Right hindlimb (tissue), 1 donor: ENCODE measurements around the gene ABLIM1.

Experiments used
- DNase-seq: peaks from one replicate; pipeline ENCODE4 v3.0.0-alpha.2; 2018

The ABLIM1 gene

DNA sequence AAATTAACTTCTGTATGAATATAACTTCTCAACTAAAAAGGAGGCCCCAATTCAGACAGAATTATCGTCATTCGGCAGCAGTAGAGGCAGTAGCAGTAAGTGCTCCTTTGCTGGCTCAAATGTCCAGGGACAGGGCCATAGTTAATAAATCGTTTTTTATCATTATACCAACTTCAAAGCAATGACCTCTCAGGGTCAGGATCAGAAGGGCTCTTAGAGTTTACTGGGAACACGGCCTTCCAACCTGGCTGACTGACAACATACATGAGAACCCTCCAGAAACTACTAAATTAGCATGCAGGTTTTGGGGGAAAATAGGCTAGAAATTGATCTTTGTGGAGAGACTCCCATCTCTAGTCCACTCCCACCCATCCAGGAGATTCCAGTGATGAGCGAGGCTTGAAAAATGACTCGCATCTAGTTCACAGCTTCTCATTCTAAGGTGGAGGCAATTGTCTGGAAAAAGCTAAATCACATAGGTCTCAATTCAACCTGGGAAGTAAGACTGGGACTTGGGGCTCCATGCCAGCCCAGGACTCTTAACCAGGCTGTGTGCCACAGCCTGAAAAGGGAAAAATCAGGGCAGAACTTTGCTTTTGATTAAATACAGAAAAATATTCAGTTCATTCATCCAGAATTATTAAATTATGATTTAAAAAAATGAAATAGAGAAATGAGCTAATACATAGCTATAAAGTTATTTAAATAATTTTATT is 84.6 kb downstream of the ABLIM1 start:
- no peak for DNase-seq

DNA sequence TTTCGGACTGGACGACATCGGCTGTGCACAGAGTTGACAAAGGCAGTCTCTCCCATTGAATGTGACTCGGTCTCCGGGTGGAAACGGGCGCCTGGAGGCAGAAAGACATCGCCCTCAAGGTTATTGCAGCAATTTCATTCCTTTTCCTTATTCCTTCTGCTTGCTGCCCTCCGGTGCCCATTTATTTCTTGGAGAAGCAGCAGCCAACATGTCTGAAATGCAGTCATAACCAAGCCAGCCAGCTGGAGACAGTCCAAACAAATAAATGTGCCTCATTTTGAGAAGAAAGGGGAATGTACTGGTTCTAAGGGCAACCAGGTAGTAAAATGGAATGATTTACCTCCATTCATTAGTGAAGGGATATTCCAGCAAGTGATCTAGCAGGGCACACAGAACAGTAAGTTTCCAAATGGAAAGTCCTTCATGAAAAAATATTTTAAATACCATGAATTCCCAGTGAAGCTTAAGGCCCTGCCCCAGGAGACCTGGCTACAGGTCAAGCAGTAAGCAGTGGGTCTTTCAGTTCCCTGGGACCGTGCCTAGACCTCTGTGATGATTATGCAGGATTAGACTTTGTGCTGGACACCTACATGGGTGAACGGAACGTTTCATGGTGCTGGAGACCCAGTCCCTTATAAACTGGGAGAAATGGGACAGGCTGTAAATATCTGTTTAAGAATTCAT is 86.6 kb downstream of the ABLIM1 start:
- no peak for DNase-seq

DNA sequence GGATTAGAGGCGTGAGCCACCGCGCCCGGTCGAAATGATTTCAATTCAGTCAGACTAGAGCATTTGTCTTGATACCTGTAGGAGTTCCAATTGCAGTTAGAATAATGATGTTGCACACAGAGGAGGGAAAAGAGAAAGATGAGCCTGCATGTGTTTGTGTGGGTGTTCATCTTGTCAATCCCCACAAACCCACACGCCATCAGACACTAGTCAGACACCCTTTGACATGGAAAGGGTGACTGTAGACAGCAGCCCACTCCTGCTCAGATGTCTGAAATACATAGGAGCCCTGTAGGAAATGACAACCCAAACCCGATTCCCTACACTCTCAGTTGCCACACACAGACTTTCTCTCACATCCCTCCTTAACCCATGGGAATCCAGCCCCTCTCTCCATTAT is 92.0 kb downstream of the ABLIM1 start:
- DNase-seq, result no peak

DNA sequence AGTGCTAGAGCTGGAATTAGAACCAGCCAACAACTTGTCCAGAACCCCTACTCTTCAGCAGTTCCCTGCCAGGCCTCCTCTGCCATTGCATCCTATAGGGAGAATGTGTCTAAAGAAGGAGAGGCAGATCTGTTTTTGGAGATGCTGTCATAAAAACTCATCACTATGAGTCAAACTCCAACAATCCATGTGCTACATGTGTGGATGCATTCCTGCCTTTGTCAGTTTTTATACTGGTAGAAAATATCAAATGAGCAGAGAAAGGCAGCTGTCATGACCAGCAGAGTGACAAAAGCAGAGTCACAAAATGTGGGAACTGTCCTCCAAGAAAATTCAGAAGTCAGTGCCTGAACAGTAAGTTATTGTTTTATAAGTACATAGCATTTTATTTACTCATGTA is 93.0 kb downstream of the ABLIM1 start:
- no peak for DNase-seq

DNA sequence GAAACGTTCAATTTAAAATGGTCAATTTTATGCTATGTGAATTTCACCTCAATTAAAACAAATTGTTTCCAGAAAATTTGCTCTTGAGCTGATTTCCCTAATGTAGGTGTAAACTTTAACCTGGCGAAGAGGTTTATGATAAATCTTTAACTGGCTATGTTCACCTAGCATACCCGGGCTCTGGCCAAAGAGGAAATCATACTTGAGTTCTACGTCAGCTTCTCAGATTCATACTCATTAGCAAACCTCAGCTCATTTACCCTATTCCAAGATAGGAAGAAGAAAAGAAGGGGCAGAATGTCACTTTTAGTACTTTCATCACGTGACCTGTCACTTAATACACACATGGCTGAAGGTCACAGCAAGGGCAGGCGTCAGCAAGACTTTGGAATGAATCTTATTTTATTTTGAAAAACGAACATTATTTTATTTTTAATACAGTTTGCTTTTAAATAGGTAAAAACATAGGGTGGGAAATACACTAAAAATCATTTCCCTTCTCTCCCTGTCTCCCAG is 97.0 kb downstream of the ABLIM1 start:
- no peak for DNase-seq

DNA sequence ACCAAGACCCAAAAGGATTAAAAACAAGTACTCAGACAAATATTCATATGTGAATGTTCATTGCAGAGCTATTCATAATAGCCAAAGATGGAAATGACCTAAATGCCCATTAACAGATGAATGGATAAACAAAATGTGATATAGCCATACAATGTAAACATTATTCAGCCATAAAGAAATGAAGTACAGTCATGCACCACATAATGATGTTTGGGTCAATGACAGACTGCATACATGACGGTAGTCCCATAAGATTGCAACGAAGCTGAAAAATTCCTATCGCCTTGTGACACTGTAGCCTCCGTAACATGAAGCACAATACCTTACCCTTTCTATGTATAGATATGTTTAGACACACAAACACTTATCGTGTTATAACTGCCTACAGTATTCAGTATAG is 97.9 kb downstream of the ABLIM1 start:
- no peak for DNase-seq

DNA sequence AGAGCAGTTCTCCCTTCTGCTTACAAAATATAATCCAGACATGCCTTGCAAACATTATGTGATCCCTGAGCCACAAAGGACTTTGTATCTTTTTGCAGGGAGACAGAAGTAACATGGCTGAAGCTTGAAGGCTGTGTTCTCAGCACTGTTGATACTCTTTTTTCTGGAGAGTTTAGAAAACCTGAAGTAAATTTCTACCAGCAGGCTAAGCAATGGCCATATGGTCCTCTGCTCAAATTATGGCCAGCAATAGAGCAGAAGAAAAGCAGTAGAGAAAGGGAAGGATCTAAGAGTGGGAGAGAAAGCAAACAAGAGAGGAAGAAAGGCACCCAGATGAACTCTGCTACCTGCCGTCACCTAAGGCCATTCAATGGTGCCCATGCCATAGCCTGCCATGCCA is 98.4 kb downstream of the ABLIM1 start:
- no peak for DNase-seq

DNA sequence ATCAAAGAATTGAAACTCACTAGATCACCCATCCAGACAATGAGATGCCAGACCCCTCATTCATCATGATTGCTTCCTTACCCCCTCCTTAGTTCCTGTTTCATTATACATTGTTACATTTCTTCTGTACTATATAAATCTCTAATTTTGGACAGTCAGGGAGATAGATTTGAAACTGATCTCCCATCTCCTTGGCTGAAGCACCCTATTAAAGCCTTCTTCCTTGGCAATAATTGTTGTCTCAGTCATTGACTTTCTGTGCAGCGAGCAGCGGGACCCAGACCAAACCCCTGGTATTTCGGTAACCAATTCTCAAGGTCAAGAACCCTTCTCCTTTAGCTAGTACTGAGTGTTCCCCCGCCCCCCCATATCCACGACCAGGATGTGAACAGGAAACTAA is 100.2 kb downstream of the ABLIM1 start:
- no peak for DNase-seq

DNA sequence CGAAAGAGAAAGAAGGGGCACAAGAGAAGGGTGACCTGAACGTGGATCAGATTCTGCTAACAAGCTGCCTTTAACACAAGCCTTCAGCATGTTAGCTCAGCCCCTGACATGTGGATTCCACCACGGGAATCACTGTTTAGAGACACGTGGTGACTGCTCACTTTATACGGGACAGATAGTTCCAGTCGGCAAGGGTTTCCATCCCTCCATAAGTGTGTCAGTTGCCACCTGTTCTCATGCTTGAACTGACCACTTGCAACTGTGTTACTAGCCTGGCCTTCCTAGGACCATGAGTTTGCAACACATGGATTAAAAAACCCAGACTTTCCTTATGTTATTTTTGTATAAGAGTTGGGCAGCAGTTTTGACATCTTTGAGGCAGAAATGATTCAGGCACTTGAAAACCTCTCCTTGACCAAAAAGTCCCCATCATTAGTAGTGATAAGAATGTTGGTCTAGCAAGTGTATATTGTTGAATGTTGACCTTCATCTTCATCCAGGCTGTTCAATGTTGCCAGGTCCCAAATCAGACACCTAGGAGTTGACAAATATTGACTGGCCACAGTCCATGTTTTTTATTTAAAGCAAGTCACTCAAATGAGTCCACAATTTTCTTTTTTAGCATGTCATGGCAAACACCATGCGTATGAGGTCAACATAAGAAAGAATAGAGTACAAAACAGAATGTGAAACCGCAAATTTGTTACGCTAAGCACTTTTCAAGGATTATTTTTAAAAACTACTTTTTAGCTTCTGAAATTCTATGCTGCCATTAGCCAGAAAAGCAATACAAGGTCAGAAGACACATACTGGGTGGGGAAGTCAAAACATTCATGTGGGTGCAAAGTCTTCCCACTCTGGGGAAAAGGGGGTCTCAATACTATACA is 101.6 kb downstream of the ABLIM1 start:
- no peak for DNase-seq

DNA sequence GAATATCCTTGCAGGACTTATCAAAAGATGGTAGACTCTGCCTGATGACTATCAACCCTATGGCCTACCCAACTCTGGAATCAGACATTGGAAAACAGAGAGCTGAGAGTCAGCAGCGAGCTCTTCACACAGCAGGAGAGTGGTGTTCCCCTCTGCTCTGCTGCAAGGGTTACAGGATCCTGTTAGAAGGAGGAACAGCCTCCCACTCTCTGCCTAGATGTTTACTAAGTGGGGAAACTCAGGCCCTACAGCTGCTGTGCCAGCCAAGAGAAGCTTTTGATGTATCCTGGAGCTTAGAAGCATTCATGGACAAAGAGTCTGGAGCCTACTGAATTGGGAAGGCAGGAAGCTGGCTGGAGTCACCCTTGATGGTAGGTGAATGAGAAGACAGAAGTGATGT is 104.6 kb downstream of the ABLIM1 start:
- DNase-seq, result no peak

DNA sequence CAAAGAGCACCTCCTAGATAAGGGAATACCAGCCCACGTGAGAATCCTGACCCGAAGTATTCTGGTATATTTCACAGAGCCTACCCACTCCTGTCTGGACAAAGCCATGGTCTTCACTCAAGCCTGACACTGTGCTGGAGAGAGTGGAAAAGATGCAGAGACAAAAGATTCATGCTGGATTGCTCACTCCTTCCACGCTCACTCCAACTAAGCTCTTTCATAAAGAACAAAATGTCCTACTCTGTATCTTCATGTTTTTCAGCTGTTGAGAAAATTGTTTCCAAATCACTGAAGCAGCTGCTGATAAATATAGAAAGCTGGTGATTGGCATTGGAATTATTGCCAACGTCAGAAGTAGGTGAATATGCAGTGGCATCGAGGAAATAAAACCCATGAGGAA is 106.0 kb downstream of the ABLIM1 start:
- DNase-seq, result no peak

DNA sequence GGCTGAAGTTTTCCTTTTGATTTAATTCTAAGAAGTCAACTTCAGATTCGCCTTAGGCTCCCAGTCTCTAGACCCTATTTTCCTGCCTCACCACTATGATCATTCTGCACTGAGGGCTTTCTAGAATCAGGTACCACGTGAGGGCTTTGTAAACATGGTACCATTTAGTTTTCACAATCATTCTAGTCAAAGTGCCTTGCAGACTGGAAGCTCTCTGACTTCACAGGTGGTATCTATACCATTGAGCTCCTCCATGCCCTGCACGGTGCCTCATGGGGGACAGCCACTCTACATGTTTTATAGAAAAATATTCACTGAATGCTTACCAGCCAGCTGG is 106.5 kb downstream of the ABLIM1 start:
- no peak for DNase-seq

DNA sequence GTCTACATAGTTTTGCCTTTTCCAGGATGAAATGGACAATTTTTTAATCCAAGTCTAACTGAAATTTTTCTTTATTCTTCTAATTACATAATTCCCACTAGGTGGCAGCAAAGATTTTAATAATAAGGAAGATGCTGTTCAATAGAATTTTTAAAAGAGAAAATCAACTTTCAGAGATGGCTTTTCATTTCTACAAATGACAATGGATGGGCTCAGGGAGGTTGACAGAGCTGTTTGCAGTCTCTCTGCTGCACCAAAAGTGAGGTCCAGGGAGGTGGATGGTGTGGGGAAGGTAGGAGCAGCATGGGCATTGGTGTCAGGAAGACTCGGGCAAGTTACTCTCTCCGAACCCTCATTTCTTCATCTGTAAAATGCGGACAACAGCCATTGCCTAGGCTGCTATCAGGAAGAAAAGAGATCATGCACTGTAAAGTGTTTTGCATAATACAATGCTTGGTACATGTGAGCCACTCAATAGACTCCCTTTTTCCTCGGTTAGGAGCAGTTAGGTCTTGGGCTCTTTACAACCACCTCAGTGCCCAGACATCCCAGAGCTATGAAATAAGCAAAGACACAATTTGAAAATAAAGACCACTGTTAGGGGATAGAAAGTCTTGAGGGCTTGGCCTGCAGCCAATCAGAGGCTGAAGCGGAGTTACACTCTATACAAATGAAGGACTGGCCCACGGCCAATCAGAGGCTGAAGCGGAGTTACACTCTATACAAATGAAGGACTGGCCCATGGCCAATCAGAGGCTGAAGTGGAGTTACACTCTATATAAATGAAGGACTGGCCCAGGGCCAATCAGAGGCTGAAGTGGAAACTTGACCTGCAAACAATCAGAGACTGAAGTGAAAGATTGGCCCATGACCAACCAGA is 107.1 kb downstream of the ABLIM1 start:
- peak; percentile 52 for DNase-seq

DNA sequence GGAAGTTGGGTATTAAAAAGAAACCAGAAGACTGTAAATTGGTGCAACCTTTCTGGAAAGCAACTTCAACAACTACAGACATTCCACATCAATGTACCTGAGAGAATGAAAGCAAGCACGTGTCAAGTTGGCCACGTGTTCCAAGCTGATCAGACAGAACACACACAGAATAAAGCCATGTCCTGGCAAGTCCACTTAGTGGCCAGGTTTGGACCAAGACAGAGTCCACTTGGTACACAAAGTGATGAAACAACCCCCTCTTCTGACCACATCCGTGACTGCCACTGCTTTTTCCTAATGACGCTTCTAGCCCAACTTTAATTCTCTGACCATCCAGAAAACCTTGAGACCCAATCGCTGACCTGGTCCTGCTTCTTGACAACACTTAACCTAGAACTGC is 109.4 kb downstream of the ABLIM1 start:
- DNase-seq, result peak; percentile 47

DNA sequence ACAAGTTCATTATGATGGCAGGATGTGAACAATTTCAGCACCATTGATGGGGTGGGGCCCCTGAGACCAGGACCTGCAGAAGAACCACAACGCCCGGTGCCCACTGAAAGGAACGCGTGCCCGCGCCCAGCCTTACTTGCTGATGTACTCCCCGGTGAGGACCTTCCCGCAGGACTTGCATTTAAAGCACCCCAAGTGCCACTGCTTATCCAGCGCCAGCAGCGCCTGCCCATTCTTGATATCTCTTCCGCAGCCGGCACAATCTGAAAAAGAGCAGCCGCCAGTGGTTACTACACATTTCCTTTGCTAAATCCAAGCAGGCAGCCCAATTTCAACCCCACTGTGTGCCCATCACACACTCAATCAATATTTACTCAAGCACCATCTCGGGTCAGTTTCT is 110.6 kb downstream of the ABLIM1 start:
- no peak for DNase-seq

DNA sequence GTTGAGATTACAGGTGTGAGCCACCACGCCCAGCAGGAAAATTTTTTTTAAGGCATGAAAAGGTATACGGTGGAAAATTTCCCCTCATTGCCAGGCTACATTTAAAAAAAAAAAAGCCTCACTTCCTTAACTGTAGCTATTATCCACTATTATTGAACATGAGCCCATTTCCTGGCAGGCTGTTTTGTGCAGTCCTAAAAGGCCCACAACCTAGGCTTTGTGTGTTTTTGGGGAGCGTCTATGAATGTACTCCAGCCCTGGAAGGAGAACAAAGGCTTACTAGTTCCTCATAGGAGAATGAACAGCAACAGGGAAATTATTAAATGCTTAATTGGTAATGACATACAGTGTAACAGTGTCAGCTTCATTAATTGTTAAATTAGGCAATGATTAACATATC is 111.0 kb downstream of the ABLIM1 start:
- no peak for DNase-seq

DNA sequence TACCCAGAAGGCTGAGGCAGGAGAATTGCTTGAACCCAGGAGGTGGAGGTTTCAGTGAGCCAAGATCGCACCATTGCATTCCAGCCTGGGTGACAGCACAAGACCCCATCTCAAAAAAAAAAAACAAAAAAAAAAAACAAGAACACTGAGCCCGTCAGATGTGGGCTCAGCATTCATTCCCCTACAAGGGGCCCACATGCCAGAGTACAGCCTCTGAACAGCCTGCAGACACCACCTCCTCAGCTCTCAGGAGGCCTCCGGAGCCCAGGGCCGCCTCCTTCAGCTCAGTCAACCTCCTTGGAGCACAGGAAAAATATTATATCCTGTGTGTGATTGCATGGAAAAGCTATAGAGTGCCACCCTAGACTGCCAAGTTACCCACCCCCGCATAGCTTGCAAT is 112.3 kb downstream of the ABLIM1 start:
- no peak for DNase-seq

DNA sequence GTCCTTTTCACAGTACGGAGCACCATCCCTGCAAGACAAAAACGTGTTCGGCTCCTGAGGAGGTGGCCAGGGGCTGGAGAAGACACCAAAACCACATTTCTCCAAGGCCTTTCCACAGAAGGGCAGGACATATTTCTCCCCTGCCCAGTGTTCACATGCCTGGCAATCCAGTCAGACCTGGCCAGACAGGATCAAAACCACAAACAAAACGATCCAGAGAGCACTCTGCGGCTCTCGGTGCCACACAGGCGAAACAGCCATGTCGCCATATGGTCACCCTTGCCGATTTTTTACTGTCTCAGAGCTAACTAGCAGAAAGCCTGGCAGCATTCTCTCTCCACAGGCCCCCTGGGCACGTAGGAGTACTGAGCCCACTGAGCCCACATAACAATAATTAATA is 113.0 kb downstream of the ABLIM1 start:
- DNase-seq, result no peak

DNA sequence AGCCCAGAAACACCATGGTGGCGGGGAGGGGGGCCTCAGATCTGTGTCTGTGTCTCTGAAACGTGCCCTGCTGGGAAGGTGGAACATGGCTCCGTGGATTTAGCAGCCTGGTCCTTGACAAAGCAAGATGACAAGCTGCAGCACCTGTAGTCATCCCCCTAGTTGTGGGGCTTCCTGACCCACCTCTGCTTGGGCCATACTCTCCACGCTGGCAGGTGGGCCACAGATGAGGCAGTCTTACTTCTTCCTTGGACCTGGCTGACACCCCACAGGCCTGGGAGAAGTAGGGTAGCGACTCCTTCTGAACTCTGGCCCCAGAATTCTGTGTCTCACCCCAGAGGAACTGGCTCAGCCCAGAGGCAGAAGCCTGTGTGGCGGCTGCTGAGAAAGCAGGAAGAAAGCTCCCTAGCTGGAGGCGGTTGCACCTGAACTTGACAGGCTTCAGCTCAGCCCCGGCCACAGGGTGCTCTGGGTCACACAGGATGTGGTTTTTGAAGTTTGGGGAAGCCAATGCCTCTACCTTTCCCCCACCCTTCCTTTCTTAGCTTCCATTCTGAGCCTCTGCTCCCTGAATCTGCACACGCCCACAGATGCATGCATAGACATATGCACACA is 113.9 kb downstream of the ABLIM1 start:
- no peak for DNase-seq

DNA sequence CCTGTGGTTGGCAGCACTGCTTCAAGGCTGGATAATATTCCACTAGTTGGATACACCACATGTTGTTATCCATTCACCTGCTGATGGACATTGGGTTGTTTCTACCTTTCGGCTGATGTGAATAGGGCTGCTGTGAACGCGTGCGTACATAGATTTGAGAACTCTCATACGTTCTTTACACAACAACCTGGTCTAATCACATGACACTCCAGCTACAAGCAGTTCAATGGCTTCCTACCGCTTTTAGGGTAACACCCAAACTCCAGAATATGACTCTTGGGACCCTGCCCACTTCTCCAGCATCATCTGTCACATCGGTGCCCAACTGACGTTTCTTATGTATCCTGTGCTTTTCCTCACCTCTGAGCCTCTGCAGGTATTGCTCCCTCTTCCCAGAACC is 114.6 kb downstream of the ABLIM1 start:
- no peak for DNase-seq

DNA sequence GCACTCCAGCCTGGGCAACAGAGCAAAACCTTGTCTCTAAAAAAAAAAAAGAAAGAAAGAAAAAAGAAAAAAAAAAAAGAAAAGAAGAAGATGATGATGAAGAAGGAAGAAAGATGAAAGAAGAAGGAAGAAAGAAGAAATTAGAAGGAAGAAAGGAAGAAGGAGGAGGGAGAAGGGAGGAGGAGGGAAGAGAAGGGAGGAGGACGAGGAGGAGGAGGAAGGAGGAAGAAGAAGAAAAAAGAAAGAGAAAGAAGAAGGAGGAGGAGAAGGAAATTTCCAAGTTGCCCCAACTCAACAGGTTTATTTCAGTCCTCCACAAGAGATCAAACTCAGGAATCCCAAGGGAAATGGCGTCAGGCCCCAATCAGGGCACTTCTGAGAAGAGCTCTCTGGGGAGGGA is 115.7 kb downstream of the ABLIM1 start:
- DNase-seq, result no peak

DNA sequence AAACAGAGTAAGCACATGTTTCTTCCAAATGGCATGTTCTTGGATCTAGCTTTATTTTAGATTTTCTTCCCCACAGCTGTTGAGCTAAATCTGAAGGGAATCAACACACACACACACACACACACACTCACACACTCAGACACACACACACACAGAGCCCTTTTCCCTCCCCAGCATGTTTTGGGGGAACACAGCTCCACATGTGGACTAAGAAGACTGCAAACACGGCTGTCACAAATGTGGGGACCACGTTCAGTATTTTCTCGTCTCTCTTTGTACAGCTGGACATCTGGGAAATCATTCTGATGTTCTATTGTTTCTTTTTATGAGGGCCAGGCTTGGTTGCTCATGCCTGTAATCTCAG is 116.3 kb downstream of the ABLIM1 start:
- DNase-seq, result no peak
